Stimulated activated CD4-positive, alpha-beta T cell treated with anti-CD3 and anti-CD28 coated beads, Interleukin-2, amount 100 ng/mL, for 4 hours (primary cell): ENCODE measurements around the gene XAGE1B.
"Not testable (repeated sequence)": the region's sequence is repeated elsewhere in the genome, so short reads cannot be mapped to it uniquely, and the experiment has no call there.

Experiments
- DNase-seq: peaks from one replicate; pipeline ENCODE4 v3.0.0-alpha.2; 2020; ENCODE audit warnings: low read depth

Gene XAGE1B

GRCh38 chrX:52516987-52517325 lies at the start of gene XAGE1B:
XAGE1B (minus strand) TSS chrX:52517063; CDS start chrX:52515527, 1,536 bp downstream.
- DNase-seq: not testable (repeated sequence)

GRCh38 chrX:52563105-52563504 lies 46.2 kb upstream of the XAGE1B start:
- DNase-seq: no peak

- DNase-seq: no peak
These were observed 41.3 kb upstream of the XAGE1B start for GRCh38 chrX:52558140-52558539.

DNA sequence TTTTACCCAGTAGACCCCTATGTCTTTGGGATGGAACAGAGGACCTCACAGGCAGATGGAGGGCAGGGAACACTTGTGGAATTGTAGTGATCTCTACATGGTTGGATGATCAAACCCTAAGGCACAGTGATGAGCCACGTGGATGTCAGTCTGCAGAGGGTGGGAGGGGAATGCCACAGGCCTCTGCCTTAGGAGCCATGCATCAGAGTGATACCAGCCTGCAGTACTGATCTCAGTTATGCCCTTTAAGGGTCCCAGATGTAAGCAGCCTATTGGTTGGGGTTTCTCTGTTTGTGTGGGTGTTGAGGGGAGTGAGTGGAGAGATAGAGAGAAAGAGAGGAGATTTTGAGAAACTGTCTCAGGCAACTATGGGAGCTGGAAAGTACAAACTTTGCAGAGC lies 39.9 kb upstream of the XAGE1B start:
- DNase-seq: no peak

DNA sequence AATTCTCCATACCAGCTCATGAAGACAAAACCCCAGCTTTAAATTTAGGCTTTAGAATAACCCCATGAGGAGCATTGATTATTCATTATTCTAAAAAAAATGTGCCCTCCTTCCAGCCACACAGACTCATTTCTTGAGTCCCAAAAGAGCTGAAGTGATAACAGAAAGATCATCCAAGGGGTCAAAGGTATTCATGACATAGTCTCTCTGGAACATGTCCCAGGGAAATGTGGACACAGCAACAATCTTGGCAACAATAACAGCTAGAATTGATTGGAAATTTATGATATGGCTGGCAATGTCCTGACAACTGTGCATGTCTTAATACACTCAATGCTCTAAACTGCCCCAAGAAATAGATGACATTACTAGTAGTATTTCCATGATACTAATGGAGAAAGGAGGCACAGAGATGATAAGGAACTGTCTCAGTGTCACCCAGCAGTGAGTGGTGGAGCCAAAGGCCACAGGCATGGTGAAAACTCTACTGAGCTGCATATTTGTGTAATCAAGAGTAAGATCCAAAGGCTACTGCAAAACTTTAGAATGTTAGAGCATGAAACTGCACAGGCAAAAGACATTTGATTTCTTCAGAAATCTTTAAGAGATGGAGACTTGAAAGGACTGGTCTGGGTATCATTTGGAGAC lies 37.3 kb upstream of the XAGE1B start:
- DNase-seq: no peak

DNA sequence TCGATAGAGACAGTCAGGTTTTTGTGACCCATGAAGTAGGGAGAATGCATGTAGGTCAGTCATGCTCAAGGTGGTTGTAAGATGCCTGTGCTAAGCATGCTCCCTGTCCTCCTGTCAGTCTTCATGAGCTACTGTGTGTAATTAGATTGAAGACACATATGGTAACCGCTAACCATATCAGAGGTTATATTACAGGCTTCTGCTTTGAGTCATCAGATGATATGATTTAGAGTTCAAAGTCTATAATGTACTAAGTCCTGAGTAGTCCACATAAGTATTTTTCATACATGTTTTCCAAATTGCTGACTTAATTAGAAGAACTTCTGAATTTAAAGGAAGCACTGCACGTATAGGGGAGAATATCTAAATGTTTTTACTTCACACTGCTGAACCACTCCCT lies 31.9 kb upstream of the XAGE1B start:
- DNase-seq: not testable (repeated sequence)

DNA sequence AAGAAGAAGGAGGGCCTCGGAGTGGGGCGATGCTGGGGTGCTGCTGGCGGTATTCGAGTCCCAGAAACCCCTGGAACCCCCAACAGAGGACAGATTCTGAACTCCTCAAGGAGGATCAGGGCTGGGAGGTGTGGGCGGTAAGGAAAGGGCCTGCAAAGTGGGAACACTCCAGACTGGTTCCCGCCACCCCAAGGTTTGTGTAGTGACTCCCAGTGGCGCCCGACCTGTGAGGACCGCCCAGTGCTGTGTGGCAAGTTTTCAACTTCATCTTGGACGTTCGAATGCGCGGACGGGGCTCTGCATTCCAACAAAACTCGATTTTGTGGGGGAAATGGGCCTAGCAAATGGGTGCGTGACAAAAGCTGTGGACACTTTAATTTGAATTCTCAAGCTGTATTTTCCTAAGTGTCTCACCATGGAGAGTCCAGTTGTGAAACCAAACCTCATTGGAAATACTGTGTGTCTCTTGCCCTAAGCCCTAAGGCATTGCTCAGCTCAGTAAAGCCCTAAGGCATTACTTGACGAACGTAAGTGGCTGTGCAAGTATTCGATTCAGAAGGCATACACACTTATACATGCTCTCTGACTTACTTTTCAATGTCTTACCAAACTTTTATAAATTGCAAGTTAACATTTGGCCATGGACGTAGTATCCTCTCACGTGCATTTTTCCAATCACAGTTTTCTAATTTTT lies 27.4 kb upstream of the XAGE1B start:
- DNase-seq: no peak

GRCh38 chrX:52542311-52542710 lies 25.4 kb upstream of the XAGE1B start:
- no peak for DNase-seq

DNA sequence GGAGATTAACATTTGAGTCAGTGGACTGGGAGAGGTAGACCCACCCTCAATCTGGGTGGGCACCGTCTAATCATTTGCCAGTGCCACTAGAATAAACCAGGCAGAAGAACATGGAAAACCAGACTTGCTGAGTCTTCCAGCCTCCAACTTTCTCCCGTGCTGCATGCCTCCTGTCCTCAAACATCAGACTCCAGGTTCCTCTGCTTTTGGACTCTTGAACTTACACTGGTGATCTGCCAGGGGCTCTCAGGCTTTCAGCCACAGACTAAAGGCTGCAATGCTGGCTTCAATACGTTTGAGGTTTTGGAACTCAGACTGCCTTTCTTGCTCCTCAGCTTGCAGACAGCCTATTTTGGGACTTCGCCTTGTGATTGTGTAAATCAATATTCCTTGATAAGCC lies 24.2 kb upstream of the XAGE1B start:
- not testable (repeated sequence) for DNase-seq

DNA sequence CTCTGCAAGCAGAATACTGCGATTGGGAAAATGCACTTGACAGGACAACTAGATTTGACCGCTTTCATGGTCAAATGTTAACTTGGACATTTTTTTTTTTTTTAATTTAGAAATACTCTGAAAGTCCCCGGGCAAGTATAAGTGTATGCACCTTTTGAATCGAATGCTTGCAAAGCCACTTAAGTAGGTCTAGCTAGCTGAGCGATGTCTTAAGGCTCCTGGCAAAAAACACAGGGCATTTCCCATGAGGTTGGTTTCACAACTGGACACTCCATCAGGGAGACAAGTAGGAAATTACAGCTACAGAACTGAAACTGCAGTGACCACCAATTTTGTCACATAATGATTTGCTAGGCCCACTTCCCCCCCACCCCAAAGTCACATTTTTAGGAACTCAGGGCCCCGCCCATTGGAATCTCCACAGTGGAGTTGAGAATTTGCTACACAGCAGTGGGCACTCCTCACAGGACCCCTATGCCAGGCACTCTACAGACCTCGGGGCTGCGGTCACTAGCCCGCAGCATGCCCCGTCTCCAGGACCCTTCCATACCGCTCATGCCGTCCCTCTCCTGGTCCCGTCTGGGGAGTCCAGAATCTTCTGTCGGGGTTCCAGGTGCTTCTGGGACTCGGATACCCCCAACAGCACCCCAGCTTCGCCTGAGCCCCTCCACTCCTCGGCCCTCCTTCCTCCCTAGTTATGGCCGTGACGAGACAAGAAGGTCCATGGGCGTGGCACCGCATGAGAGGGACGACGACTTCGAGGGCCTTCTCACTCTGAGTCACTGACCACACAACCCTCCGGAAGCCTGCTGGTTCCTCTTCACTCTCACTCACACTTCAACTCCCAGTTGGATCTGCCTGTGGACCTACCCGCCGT lies 515 bp downstream of the XAGE1B start:
- not testable (repeated sequence) for DNase-seq

DNA sequence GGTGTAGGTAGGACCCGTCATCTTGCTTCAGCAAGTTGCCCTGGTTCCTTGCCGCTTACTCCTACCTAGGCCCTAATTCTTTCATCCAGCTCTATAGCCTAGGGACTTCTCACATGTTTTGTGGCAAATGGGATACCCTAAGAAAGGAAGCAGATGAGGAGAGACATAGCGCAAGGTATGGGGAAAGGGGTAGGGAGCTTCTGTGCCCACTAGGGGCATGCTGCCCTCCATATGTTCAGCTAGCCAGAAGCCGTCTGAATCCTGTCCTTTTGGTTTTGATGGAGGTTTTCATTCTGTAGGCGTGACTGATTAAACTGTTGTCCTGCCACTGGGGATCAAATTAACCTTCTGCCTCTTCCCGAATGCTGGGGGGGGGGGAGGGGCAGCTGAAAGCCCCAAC lies 5.7 kb downstream of the XAGE1B start:
- not testable (repeated sequence) for DNase-seq

GRCh38 chrX:52509916-52510315 lies 6.9 kb downstream of the XAGE1B start:
- no peak for DNase-seq

DNA sequence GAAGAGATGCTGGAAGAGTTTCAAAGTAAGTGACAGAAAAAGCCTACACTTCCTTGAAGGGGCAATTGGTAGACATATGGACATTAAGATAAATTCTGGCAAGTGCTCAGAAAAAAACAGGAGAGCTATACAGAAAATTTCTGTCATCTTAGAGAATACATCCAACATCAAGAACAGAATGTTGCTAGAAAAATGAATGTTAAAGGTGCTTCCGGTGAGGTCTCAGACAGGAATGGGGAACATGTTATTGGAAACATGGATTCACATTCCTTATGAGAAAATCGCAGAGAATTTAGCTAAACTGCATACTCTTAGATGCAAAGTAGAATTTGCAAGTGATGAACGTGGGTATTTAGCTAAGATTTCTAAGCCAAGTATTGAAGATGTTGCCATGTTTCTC lies 9.5 kb downstream of the XAGE1B start:
- DNase-seq: no peak

DNA sequence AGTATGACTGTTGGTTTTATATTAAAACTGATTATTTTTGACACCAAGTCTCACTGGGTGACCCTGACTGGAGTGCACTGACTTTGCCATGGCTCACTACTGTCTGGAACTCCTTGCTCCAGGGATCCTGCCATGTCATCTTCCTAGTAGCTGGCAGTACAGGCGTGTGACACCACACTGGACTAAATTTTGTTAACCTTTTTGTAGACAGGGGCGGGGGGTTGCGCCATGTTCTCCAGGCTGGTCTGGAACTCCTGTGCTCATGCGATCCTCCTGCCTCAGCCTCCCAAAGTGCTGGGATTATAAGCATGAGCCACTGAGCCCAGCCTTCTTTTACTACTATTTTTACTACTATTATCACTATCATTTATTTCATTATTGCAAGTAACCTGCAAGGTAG lies 12.3 kb downstream of the XAGE1B start:
- DNase-seq: no peak

GRCh38 chrX:52501362-52501761 lies 15.5 kb downstream of the XAGE1B start:
- not testable (repeated sequence) for DNase-seq

GRCh38 chrX:52496419-52496772 lies 20.5 kb downstream of the XAGE1B start:
- not testable (repeated sequence) for DNase-seq

DNA sequence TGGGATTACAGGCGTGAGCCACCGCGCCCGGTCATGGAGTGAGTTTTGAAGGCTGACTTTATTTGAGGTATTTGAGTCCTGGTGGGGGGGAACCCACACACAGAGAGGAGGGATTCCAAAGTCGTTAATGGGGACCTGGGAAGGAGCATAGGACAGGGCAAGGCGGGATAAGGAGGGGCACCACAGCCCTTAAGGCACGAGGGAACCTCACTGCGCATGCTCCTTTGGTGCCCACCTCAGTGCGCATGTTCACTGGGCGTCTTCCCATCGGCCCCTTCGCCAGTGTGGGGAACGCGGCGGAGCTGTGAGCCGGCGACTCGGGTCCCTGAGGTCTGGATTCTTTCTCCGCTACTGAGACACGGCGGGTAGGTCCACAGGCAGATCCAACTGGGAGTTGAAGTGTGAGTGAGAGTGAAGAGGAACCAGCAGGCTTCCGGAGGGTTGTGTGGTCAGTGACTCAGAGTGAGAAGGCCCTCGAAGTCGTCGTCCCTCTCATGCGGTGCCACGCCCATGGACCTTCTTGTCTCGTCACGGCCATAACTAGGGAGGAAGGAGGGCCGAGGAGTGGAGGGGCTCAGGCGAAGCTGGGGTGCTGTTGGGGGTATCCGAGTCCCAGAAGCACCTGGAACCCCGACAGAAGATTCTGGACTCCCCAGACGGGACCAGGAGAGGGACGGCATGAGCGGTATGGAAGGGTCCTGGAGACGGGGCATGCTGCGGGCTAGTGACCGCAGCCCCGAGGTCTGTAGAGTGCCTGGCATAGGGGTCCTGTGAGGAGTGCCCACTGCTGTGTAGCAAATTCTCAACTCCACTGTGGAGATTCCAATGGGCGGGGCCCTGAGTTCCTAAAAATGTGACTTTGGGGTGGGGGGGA lies 21.1 kb downstream of the XAGE1B start, which contains the start of gene XAGE1A:
TSS of gene XAGE1A (plus strand) at position 264 of the 874 bp plus-strand sequence. CDS start 1,554 bp downstream, outside the sequence.
- not testable (repeated sequence) for DNase-seq

- DNase-seq: not testable (repeated sequence)
These were observed 45.6 kb downstream of the XAGE1B start for GRCh38 chrX:52471301-52471700.
